HUES64 (cell line): Measurements from ENCODE around the gene ACIN1.

Experiments used
- H3K27ac ChIP-seq: 2 replicates; pipeline ENCODE4 v1.7.0; 2013; ENCODE audit warnings: low read depth, low read length, inconsistent platforms
- H3K27me3 ChIP-seq: 2 replicates; pipeline ENCODE4 v1.6.1; 2013; ENCODE audit warnings: mild to moderate bottlenecking, low read length; ENCODE audit not compliant: insufficient read depth
- H3K36me3 ChIP-seq: 2 replicates; pipeline ENCODE4 v1.6.1; 2013; ENCODE audit warnings: mild to moderate bottlenecking, low read length; ENCODE audit not compliant: insufficient read depth
- H3K4me1 ChIP-seq: 2 replicates; pipeline ENCODE4 v1.6.1; 2013; ENCODE audit warnings: mild to moderate bottlenecking, low read length, moderate library complexity; ENCODE audit not compliant: insufficient read depth
- H3K4me3 ChIP-seq: 2 replicates; pipeline ENCODE4 v1.5.1; 2013; ENCODE audit warnings: mild to moderate bottlenecking, low read length, moderate library complexity
- H3K9ac ChIP-seq: 2 replicates; pipeline ENCODE4 v1.6.1; 2013; ENCODE audit warnings: mild to moderate bottlenecking, low read depth, low read length
- H3K9me3 ChIP-seq: 2 replicates; pipeline ENCODE4 v1.6.1; 2013; ENCODE audit warnings: low read depth, low read length; ENCODE audit not compliant: insufficient read depth
- WGBS: fragments of 150-250, 120-280 bp; methylation state at CpG from one replicate; pipeline ENCODE4 v1.1.7; 2013; ENCODE audit warnings: missing lambda C conversion rate; 5-methylcytosine and 5-hydroxymethylcytosine counted together

Gene ACIN1

GRCh38 chr14:23053426-23053825 is 41.5 kb downstream of the ACIN1 start:
- Histone ChIP-seq H3K27ac (no peak overlapping the region), H3K4me3 (no peak overlapping the region), H3K27me3 (peaks cover 5% of the 10 kb centered on the region; the same call in 1 of the 2 replicates), H3K36me3 (peaks cover 24% of the 10 kb centered on the region), H3K4me1 (peaks cover 4% of the 10 kb centered on the region), H3K9ac (no peak overlapping the region), H3K9me3 (no peaks in the 10 kb centered on the region)
- WGBS: 94% methylated on average over 10 of the region's 10 CpGs

GRCh38 chr14:23052671-23053070 is 42.3 kb downstream of the ACIN1 start:
- no peaks in the 10 kb centered on the region for H3K9me3 ChIP-seq
- H3K4me3 ChIP-seq: no peak overlapping the region
- WGBS: 66% methylated on average over 3 of the region's 3 CpGs
- H3K36me3 ChIP-seq: peaks cover 22% of the 10 kb centered on the region
- H3K4me1 ChIP-seq: peaks cover 4% of the 10 kb centered on the region
- H3K27ac ChIP-seq: no peak overlapping the region
- H3K9ac ChIP-seq: no peak overlapping the region
- peaks cover 5% of the 10 kb centered on the region; the same call in 1 of the 2 replicates for H3K27me3 ChIP-seq

GRCh38 chr14:23052182-23052623 is 42.7 kb downstream of the ACIN1 start:
- WGBS: 86% methylated on average over 14 of the region's 14 CpGs
- H3K4me3 ChIP-seq: no peak overlapping the region
- no peak overlapping the region for H3K9ac ChIP-seq
- H3K36me3 ChIP-seq: peaks cover 22% of the 10 kb centered on the region
- H3K4me1 ChIP-seq: peaks cover 4% of the 10 kb centered on the region
- no peak overlapping the region for H3K27ac ChIP-seq
- H3K27me3 ChIP-seq: peaks cover 5% of the 10 kb centered on the region; the same call in 1 of the 2 replicates
- H3K9me3 ChIP-seq: no peaks in the 10 kb centered on the region

- Histone ChIP-seq H3K4me3 (no peak overlapping the region), H3K36me3 (peaks cover 22% of the 10 kb centered on the region), H3K4me1 (peaks cover 4% of the 10 kb centered on the region), H3K27me3 (no peaks in the 10 kb centered on the region), H3K9ac (no peak overlapping the region), H3K9me3 (no peaks in the 10 kb centered on the region), H3K27ac (no peak overlapping the region)
- WGBS: 84% methylated on average over 5 of the region's 5 CpGs
Observed at GRCh38 chr14:23051141-23052057, 43.5 kb downstream of the ACIN1 start.

GRCh38 chr14:23049011-23049410 is 45.9 kb downstream of the ACIN1 start:
- WGBS: 92% methylated on average over 7 of the region's 9 CpGs
- H3K27me3 ChIP-seq: no peaks in the 10 kb centered on the region
- no peak overlapping the region for H3K4me3 ChIP-seq
- no peak overlapping the region for H3K27ac ChIP-seq
- H3K36me3 ChIP-seq: peaks cover 18% of the 10 kb centered on the region
- no peaks in the 10 kb centered on the region for H3K4me1 ChIP-seq
- no peaks in the 10 kb centered on the region for H3K9me3 ChIP-seq
- H3K9ac ChIP-seq: no peak overlapping the region

- Histone ChIP-seq H3K4me1 (no peaks in the 10 kb centered on the region), H3K9ac (no peak overlapping the region), H3K9me3 (no peaks in the 10 kb centered on the region), H3K36me3 (peaks cover 12% of the 10 kb centered on the region), H3K27ac (no peak overlapping the region), H3K27me3 (no peaks in the 10 kb centered on the region), H3K4me3 (no peak overlapping the region)
- 96% methylated on average over 85 of the region's 85 CpGs for WGBS
Observed at GRCh38 chr14:23047751-23048693, 46.9 kb downstream of the ACIN1 start.

GRCh38 chr14:23047034-23047634 is 47.8 kb downstream of the ACIN1 start:
- Histone ChIP-seq H3K4me3 (no peak overlapping the region), H3K9ac (no peak overlapping the region), H3K27ac (no peak overlapping the region), H3K27me3 (no peaks in the 10 kb centered on the region), H3K36me3 (peaks cover 6% of the 10 kb centered on the region; the same call in 1 of the 2 replicates), H3K9me3 (no peaks in the 10 kb centered on the region), H3K4me1 (no peaks in the 10 kb centered on the region)
- 84% methylated on average over 6 of the region's 6 CpGs for WGBS

- WGBS: 90% methylated on average over 13 of the region's 13 CpGs
- no peak overlapping the region for H3K9ac ChIP-seq
Observed at GRCh38 chr14:23045419-23046357, 49.2 kb downstream of the ACIN1 start.

GRCh38 chr14:23044840-23045239 is 50.1 kb downstream of the ACIN1 start:
- H3K4me3 ChIP-seq: no peak overlapping the region
- no peak overlapping the region for H3K27ac ChIP-seq
- no peaks in the 10 kb centered on the region for H3K4me1 ChIP-seq
- H3K9me3 ChIP-seq: no peaks in the 10 kb centered on the region
- no peak overlapping the region for H3K9ac ChIP-seq
- no peaks in the 10 kb centered on the region for H3K36me3 ChIP-seq
- 92% methylated on average over 8 of the region's 8 CpGs for WGBS
- no peaks in the 10 kb centered on the region for H3K27me3 ChIP-seq

More at GRCh38 chr14:23045419-23046357, 49.2 kb downstream of the ACIN1 start:
- Histone ChIP-seq H3K27ac (no peak overlapping the region), H3K27me3 (no peaks in the 10 kb centered on the region), H3K4me1 (no peaks in the 10 kb centered on the region), H3K36me3 (peaks cover 2% of the 10 kb centered on the region; the same call in 1 of the 2 replicates), H3K4me3 (no peak overlapping the region), H3K9me3 (no peaks in the 10 kb centered on the region)

- H3K9ac ChIP-seq: no peak overlapping the region
- 65% methylated on average over 3 of the region's 3 CpGs for WGBS
- H3K27ac ChIP-seq: no peak overlapping the region
- H3K4me1 ChIP-seq: no peaks in the 10 kb centered on the region
- H3K9me3 ChIP-seq: no peaks in the 10 kb centered on the region
- H3K4me3 ChIP-seq: no peak overlapping the region
- no peaks in the 10 kb centered on the region for H3K36me3 ChIP-seq
- no peaks in the 10 kb centered on the region for H3K27me3 ChIP-seq
Observed at GRCh38 chr14:23043754-23044153, 51.2 kb downstream of the ACIN1 start.
